ENCODE data around the gene DIP2B.

DNA sequence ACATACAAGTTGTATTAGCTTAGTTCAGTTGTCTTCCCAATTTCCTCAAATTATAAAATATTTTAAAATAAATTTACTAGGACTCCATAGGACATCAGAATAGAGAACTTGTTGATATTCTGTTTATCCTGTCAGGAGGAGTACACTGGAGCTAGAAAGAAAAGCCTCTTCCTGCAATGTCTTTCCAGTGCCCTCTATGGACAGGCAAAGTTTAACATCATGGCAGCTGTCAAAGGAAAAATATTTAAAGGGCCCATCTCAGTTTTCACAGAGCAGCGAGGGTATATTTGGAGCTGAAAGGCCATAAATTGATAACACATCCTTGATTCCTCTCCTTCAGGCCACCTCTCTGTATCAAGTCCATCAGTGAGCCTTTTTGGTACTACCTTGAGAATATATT lies 19.0 kb downstream of the DIP2B start:
- TF ChIP-seq, protein P1, sequence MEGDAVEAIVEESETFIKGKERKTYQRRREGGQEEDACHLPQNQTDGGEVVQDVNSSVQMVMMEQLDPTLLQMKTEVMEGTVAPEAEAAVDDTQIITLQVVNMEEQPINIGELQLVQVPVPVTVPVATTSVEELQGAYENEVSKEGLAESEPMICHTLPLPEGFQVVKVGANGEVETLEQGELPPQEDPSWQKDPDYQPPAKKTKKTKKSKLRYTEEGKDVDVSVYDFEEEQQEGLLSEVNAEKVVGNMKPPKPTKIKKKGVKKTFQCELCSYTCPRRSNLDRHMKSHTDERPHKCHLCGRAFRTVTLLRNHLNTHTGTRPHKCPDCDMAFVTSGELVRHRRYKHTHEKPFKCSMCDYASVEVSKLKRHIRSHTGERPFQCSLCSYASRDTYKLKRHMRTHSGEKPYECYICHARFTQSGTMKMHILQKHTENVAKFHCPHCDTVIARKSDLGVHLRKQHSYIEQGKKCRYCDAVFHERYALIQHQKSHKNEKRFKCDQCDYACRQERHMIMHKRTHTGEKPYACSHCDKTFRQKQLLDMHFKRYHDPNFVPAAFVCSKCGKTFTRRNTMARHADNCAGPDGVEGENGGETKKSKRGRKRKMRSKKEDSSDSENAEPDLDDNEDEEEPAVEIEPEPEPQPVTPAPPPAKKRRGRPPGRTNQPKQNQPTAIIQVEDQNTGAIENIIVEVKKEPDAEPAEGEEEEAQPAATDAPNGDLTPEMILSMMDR (IDR thresholded peaks at IDR 0.05) = no peak
- no peak for TF ChIP-seq EP300 (IDR thresholded peaks at IDR 0.05)

All from ovary (tissue), 3 donors.